Fibroblast of mammary gland (primary cell): ENCODE measurements around the gene TXNDC11.
A peak's percentile ranks its signal among the peaks of the same experiment; 100 is the strongest.

ENCODE experiments used
- DNase-seq: peaks from one replicate; pipeline ENCODE4 v3.0.0-alpha.2; 2010; ENCODE audit warnings: low read depth
- H3K4me3 ChIP-seq: 2 replicates; pipeline ENCODE4 v1.5.1; 2011; ENCODE audit warnings: low read depth, mild to moderate bottlenecking, low read length, moderate library complexity; ENCODE audit not compliant: control insufficient read depth
- TF ChIP-seq, protein P1 (sequence below): conservative IDR thresholded peaks from 2 replicates; pipeline ENCODE4 v1.5.1; 2011; ENCODE audit warnings: low read depth, low read length, inconsistent platforms; ENCODE audit not compliant: control insufficient read depth, insufficient read depth

TXNDC11 gene

GRCh38 chr16:11636172-11636721 is 106.4 kb downstream of the TXNDC11 start:
- DNase-seq = no peak
- TF ChIP-seq, protein P1, sequence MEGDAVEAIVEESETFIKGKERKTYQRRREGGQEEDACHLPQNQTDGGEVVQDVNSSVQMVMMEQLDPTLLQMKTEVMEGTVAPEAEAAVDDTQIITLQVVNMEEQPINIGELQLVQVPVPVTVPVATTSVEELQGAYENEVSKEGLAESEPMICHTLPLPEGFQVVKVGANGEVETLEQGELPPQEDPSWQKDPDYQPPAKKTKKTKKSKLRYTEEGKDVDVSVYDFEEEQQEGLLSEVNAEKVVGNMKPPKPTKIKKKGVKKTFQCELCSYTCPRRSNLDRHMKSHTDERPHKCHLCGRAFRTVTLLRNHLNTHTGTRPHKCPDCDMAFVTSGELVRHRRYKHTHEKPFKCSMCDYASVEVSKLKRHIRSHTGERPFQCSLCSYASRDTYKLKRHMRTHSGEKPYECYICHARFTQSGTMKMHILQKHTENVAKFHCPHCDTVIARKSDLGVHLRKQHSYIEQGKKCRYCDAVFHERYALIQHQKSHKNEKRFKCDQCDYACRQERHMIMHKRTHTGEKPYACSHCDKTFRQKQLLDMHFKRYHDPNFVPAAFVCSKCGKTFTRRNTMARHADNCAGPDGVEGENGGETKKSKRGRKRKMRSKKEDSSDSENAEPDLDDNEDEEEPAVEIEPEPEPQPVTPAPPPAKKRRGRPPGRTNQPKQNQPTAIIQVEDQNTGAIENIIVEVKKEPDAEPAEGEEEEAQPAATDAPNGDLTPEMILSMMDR = no peak
- no peak overlapping the region for H3K4me3 ChIP-seq

DNA sequence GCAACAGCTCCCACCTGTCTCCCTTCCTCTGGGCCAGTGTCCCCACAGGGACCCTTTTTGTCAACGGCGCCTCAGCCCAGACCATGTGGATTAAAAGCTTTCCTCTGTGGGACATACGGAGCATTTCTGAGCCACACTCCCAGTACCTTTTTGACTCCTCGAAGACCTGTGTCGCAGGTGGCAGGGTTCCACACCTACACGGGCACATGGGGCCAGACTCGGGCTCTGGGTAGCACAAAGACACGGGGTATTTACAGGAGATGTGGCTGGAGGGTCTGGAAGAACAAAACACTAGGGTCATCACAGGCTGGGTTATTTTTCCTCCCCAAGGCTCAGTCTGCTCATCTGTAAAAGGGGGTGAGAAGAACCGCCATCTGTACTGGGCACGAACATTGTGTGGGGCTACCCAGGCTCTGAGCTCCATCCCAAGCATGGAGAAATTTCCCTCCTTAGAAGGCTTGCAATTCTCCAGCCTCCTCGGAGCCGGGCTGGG is 106.9 kb downstream of the TXNDC11 start:
- DNase-seq = no peak
- H3K4me3 ChIP-seq = no peak overlapping the region
- TF ChIP-seq, protein P1 = no peak

DNA sequence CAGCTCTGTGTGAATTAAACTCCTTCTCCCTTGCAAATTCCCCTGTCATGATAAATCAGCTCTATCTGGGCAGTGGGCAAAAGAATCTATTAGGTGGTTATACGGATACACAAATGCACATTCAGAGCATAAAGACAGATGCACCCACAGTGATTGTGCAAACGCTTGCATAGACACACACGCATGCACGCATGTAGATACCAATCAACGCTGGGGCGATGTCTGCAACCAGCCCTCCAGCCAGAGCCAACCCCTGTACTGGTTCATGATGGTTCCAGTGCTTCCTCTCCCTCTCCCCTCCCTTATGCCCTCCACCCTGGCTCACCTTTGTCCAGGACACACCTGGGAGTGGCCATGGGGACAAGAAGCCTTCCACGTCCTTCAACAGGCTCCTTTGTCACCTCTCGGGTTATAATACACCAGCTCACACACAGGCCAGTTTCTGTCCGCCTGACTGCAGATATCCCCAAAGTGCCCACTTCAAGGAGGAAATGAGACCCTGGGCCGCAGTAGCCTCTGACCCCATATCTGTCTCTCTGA is 107.5 kb downstream of the TXNDC11 start:
- TF ChIP-seq, protein P1 = no peak
- no peak overlapping the region for H3K4me3 ChIP-seq
- DNase-seq = no peak

GRCh38 chr16:11634312-11634711 is 108.3 kb downstream of the TXNDC11 start:
- DNase-seq = no peak
- TF ChIP-seq, protein P1 = no peak
- H3K4me3 ChIP-seq = no peak overlapping the region

DNA sequence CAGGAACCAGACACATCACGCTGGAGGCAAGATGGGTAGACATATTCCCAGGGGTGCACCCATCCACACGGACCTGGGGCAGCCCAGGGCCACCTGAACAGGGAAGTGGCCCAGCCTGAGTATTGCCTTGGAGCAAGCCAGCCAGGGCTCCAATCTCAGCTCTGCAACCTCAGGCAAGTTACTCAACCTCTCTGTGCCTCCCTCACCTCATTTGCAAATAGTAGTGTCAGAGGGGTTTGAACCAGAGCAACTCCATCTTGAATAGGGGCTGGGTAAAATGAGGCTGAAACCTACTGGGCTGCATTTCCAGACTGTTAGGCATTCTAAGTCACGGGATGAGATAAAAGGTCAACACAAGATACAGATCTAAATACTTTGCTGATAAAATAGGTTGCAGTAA is 109.5 kb downstream of the TXNDC11 start:
- TF ChIP-seq, protein P1 = no peak
- H3K4me3 ChIP-seq = no peak overlapping the region
- no peak for DNase-seq

DNA sequence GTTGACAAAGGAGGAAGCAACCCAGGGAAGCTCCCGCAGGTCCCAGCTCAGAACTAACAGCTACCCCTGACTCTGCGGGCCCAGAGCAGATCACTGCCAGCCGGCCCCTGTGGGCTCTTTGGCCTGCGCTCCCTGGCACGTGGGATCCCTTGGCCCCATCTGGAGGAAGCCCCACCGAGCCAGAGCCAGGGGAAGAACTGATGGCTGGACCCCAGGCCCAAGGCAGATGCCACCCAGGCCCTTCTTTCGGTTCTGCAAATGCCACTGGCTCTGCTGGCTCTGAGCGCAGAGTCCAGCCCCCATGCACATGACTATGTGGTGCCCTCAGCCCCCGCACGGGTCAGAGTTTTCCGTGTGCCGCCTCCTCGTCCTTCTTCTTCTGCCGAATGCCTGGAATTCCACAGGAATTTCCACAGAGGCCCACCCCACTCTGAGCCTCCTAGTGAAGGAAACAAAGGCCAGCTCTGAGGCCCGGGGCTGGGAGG is 110.2 kb downstream of the TXNDC11 start:
- H3K4me3 ChIP-seq = no peak overlapping the region
- TF ChIP-seq, protein P1 = no peak
- DNase-seq = peak; percentile 69
